GM12873 (cell line): Measurements from ENCODE around the gene SERPIND1.

Source experiments
- CTCF ChIP-seq: IDR thresholded peaks from 2 replicates; pipeline ENCODE4 v1.5.1; 2012; ENCODE audit warnings: low read depth, mild to moderate bottlenecking, moderate library complexity, low read length, control low read depth; ENCODE audit not compliant: insufficient read depth; ENCODE audit errors: missing control alignments

Gene SERPIND1

DNA sequence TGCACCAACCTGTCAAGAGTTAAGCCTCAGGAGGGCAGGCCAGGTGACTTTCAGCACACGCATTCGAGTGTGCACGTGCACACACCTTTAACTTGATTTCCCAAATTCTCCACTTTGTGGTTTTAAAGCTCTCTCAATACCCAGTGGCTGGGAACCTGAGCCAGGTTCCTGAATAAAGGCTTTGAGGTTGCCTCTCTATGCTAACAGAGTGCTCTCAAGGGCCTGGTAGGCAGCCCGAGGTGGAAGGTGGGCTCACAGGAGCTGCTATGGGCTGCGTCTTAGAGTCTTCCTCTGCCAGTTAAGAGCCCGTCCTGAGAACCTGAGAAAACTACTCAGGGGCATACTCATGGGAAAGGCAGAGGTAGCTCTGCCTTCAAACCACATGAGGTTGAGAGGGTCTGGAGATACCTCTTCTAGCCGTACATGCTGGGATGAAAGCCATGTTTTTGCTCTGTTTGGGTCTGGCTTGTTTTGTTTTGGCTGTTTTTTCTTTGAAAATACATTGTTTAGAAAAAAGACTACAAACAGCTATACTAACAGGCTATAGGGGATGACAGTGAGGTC lies 11.6 kb upstream of the SERPIND1 start:
- TF ChIP-seq CTCF = no peak

GRCh38 chr22:20763630-20764470 lies 10.1 kb upstream of the SERPIND1 start:
- no peak for TF ChIP-seq CTCF

GRCh38 chr22:20764471-20764720 lies 9.5 kb upstream of the SERPIND1 start:
- TF ChIP-seq CTCF = no peak

DNA sequence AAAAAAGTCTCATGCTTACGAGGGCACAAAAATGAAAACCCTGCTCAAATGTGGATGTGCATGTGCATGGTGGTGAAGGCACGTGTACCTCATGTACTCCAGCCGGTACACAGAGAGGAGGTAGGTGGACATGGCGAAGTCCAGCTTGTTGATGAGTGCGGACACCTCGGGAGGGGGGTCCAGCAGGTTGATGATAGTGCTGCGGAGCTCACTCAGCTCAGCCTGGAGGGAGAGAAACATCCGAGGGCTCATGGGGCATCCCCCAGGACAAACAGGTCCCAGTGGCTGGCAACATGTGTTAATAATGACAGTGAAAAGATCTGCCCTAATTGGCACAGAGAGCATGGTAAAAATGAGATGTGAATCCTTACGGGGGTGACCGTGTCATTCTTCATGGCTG lies 9.2 kb upstream of the SERPIND1 start:
- TF ChIP-seq CTCF = no peak

- TF ChIP-seq CTCF = no peak
These were observed 8.0 kb upstream of the SERPIND1 start for GRCh38 chr22:20765938-20766337.

- no peak for TF ChIP-seq CTCF
These were observed 7.4 kb upstream of the SERPIND1 start for GRCh38 chr22:20766530-20766929.

- peak; percentile 16 for TF ChIP-seq CTCF
These were observed 1.8 kb upstream of the SERPIND1 start for GRCh38 chr22:20771918-20772625.
